Smooth muscle cell of the brain vasculature (primary cell): ENCODE results near the gene DAB2IP.
A peak's percentile ranks its signal among the peaks of the same experiment; 100 is the strongest.
"Not testable (repeated sequence)": the region's sequence is repeated elsewhere in the genome, so short reads cannot be mapped to it uniquely, and the experiment has no call there.

Experiments used
- DNase-seq: peaks from one replicate; pipeline ENCODE4 v3.0.0-alpha.2; 2012; ENCODE audit warnings: low read depth, low spot score

The DAB2IP gene

GRCh38 chr9:121643473-121643872 is 8.0 kb upstream of the DAB2IP start:
- no peak for DNase-seq

DNA sequence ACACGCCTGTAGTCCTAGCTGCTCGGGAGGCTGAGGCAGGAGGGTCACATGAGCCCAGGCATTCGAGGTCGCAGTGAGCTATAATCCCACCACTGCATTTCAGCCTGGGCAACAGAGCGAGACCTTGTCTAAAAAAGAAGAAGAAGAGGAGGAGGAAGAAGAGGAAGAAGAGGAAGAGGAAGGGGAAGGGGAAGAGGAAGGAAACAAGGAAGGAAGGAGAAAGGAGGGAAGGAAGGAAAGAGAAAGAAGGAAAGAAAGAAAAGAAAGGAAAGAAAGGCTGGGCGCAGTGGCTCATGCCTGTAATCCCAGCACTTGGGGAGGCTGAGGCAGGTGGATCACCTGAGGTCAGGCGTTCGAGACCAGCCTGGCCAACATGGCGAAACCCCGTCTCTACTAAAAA is 7.4 kb upstream of the DAB2IP start:
- not testable (repeated sequence) for DNase-seq

- no peak for DNase-seq
Measured at GRCh38 chr9:121645003-121645402, 6.4 kb upstream of the DAB2IP start.

GRCh38 chr9:121645853-121646807 is 5.3 kb upstream of the DAB2IP start:
- DNase-seq: no peak

GRCh38 chr9:121646992-121647391 is 4.4 kb upstream of the DAB2IP start:
- no peak for DNase-seq

GRCh38 chr9:121648172-121648571 is 3.3 kb upstream of the DAB2IP start:
- DNase-seq: no peak

GRCh38 chr9:121648799-121649198 is 2.6 kb upstream of the DAB2IP start:
- DNase-seq: no peak

DNA sequence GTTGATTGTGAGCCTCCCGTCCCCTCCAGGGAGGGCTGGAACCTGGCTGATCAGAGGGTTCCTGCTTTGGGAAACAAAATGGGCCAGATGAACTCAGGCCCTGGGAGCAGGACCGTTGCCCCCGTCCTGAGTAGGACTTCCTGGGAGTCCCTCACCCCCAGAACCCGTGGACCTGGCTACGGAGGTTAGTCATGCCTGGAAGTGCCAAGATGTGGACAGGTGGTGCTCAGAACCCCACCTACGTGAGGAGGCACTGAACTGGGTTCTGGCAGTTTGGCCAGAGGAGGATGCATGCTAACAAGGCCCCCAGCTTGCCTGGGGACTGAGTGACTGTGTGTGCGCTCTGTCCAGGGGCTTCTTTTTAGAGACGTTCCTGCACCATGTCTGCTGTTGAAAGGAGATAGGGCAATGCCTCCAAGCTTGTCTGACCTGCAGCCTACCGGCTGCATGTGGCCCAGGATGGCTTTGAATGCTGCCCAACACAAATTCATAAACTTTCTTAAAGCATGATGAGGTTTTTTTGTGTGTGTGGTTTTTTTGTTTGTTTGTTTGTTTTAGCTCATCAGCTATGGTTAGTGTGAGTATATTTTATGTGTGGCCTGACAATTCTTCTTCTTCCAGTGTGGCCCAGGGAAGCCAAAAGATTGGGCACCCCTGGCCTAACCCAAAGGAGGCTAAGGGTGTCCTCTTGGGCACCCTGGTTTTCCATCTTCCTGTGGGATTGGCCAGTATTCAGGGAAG is 1.8 kb upstream of the DAB2IP start:
- no peak for DNase-seq

GRCh38 chr9:121650217-121651007 is 1.0 kb upstream of the DAB2IP start:
- DNase-seq: peak; percentile 24

DNA sequence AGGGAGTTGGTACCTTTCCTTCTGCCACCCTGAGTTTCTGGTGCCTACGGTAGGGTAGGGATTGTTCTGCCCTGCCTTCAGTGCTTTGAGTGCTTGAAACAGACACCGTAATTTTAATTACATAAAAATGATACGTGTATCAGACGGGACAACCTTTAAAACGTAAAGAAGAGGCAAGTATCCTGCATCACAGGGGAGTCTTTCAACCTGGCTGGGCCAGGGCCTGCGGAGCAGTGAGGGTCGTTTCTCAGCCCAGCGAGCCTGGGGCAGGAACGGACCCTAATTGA is 483 bp upstream of the DAB2IP start:
- DNase-seq: no peak

DNA sequence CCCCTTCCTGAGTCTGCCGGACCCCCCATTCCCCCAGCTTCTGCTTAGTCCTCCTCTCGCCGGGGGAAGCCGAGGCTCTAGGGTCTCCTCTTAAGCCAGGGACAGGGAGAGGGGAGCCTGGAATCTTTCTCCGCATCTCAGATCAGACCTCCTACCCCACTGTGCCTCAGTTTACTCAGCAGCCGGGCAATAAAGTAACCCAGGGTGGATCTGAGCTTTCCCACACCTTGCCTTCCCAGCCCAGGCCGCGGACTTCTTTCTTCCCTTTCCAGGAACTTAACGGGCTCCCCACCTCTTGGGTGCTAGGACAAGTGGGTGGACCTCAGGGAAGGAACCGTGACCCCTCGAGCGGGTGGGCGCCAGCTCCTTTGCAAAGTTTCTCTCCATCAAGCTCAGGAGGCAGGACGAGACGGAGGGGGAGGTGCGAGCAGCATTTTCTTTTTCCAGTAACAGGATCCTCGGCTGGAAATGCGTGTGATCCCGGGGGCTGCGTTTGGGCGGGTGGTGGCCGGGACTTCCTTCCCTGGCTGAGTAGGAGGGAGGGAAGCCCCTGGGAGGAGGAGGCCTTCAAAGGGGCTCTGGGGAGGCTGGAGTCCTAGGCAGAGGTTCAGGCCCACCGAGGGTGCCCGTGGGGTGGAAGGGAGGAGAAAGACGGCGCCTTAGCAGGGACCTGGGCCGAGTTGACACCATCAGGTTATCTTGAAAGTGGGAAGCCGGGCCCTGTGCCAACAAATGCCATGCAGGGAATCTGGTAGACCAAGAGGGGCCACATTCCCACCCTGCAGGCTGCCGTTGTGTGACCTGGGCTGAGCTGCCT is 795 bp downstream of the DAB2IP start:
- no peak for DNase-seq

DNA sequence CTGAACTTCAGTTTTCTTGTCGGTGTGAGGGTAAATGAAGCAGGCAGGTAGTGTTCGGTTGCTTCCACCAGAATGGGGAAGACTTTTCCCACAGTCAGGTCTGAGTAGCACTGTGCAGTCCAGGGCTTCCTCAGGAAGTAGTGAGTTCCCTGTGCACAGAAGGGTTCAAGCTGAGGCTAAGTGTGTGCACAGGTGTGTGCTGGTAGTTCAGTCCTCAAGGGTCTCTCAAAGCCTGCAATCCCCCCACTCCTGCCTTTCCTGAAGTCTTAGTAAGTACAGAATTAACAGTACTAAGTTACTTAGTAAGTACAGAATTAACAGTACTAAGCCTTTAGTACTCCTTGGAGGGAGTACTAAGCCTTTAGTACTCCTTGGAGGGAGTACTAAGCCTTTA is 1.4 kb downstream of the DAB2IP start:
- DNase-seq: no peak

DNA sequence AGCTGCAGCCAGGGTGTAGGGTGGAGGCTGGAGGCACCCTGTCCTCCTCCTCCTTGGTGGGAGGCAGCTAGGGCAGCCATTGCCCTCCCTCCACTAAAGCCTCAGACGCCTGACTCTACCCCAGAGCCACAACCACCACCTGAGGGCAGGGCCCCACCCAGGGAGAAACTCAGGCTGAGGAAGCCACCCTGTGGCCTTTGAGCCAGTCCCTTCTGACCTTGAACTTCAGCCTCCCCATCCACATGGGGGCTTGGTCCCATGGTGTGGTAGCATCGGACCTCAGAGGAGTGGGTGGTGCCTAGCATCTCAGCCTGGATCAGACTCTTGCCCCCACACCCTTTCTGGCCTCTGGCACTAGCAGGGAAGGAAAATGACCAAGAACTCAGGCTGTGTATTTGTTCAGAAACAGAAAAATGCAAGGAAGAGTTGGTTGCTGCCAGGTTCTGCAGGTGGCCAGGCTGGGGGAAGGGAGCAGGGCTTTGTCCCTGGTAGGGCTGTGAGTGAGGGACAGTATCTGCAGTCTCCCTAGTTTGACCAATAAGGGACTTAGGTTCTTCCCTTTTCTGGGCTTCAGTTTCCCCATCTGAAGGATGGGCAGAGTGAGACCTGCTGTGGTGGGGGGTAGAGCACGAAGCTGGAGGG is 3.2 kb downstream of the DAB2IP start:
- DNase-seq: no peak

GRCh38 chr9:121655231-121655755 is 3.9 kb downstream of the DAB2IP start:
- no peak for DNase-seq

DNA sequence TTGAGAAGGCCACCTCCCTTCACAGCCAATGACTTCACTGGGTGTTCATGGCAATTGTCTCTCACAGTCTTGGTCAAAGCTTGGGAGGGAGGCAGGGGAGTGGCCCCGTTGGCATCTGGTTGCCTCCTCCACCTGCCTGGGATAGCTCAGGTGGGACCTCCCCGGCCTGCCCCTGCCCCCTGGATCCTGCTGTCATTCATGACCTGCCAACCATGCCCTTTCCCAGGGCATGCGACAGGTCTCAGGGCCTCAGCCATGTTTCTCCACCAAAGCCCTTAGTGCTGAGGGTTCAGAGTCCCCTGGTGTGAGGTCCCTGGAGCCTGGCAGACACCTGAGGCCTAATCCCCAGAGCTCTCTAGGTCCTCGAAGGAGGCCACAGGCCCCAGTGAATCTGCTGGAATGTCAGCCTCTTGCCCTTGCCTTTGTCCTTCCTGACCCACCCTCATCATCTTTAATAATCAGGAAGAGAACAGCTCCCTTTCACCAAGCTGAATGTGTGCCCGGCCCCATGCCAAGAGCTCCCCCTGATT is 5.6 kb downstream of the DAB2IP start:
- DNase-seq: no peak

GRCh38 chr9:121658166-121658565 is 6.7 kb downstream of the DAB2IP start:
- no peak for DNase-seq

DNA sequence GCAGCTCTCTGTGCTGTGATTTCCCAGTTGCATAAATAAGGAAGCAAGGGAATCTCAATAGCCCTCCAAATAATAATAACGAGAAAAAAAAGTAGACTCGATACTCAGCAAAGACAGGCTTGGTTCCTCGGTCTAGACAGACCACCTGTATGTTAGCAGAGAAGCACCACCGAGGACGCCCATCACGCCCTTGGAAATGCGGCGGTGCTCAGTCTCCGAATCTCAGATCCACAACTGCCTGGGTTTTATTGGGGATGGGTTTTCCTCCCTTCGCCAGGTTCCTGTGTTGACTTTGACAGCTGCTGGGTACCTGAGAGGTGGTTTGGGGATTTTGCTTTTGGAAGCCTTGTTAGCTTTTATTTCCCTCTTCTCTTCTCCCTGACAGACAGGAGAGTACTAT is 7.2 kb downstream of the DAB2IP start:
- no peak for DNase-seq

GRCh38 chr9:121660367-121660766 is 8.9 kb downstream of the DAB2IP start:
- no peak for DNase-seq

DNA sequence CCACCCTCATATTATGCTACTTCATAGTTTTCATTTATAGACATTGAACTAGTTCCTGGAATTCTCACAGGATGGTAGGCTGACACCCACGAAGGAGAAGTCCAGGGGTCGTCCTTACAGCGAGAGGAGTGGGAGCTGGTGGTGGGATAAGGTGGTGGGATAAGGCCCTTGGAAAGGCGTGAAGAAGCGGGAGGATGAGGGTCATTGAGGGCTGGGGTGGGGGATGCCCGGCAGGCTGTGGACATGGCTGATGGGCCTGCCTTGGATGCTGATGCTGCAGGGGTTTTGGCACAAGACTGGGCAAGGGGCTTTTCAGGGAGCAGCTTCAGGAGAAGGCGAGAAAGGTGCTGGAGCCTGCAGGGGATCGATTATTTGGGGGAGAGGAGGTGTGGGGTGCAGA is 9.4 kb downstream of the DAB2IP start:
- DNase-seq: no peak

- no peak for DNase-seq
Measured at GRCh38 chr9:121661328-121661727, 9.9 kb downstream of the DAB2IP start.
